ENCODE measurements around the gene REG4.
"Not testable (repeated sequence)": the region's sequence is repeated elsewhere in the genome, so short reads cannot be mapped to it uniquely, and the experiment has no call there.

REG4 gene

DNA sequence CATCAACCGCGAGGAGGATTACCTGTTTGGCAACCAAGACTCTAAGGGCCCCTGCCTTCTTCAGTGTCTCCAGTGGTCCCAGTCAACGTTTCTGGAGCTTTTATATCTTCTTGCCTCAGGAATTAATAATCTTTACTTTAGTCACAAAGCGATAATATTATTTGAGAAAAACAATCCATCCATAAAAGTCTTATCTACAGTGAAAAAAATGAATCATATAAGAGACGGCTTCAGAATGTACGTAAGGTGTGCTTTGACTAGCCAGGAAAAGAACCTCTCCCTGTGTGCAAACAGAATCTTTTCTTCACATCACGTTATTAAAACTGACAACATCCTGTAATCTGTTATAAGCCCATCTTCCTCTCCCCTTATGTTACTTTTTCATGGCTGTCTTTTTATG is at the start of gene REG4:
Gene REG4, minus strand, starts transcription at position 74 of the 400 bp plus-strand sequence. CDS start 2,691 bp downstream, outside the sequence.
- no peak for DNase-seq

DNA sequence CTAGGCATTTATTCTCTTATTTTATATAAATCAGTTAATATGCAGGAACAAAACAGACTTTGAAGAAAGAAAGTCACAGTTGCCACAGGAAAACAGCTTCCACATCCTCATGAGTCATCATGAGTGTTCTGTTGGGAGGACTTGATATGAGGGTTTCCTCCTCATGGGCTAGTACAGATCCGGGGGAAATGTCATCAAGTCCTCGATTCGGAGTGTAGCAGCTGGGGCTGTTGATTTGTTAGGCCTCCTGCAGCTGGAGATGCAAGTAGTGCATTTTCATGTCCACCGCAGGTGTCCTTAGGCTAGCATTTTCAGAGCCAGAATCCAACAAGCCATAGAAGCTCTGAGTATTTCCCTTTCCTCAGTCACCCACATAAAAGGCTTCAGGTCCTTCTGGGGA is 48.4 kb upstream of the REG4 start:
- DNase-seq = no peak

DNA sequence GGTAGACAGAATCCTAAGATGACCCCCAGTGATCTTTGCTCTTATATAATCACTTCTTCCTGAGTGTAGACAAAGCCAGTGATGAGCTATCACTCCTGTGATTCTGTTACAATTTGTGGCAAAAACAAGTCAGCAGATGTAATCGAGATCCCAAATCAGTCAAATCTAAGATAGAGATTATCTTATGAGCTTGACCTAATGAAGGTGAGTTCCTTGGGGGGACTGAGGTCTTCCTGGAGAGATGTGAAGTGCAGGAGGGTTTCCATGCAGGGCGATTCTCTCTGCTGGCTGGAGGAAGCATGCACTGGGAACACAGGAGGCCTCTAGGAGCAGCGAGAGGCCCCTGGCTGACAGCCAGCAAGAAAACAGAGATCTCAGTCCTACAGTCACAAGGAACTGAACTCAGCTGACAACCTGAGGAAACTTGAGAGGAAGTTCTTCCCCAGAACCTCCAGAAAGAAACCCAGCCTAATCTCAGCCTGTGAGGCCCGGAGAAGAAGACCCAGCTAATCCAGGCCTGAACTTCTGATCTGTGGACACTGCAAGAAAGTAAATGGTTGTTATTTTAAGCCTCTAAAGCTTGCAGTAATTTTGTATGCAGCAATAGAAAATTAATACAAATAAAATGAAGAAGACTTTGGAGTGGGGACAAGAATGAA is 47.4 kb upstream of the REG4 start:
- DNase-seq = not testable (repeated sequence)

DNA sequence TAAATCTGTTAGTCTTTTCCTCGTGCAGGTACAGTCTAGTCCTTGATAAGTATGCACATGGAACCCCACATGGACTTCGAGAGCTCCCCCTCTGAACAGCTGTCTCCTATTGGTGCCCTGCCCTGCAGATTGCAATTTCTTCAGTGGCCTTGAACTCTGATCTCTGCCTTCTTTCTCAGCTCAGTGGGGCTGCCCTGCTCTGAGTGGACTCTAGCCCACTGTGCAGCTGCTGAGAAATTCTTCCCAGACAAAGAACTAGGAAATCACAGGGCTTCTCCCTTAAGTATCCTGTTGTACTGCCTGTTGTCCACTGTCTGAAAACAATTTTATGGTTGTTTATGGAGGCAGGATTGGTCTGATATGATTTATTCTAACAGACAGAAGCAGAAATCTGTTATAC is 46.9 kb upstream of the REG4 start:
- no peak for DNase-seq

DNA sequence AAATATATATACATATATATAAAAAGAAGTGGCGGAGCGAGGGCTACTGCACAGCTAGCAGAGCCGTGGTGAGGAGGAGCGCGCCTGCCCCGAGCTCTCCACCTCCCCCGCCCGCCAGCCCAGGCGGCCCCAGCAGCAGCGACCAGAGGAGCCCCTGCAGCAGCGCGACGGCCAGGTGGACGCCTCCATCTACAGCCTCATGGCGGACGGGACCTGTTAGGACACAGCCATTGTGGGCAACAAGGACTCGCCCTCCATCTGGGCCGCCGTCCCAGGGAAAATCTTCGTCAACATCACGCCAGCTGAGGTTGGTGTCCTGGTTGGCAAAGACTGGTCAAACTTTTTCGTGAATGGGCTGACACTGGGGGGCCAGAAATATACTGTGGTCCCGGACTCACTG is 41.9 kb upstream of the REG4 start:
- no peak for DNase-seq

DNA sequence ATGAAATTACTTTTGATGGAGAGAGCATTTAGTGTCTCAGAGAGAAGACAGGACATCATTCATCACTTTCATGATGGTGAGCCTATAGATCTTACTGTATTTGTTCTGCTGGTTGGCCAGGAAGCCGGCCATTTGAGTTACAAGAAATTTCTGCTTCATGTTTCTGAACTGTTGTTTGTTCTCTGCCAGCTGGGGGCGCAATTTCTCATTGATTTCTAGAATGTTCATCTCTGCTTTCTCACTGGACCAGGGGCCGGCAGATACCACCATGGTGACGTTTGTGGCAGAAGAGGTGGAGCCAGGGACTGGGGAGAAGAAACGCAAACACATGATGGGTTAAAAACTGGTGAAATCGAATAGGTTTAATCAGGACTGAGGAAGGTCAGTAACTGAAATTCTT is 32.9 kb upstream of the REG4 start:
- DNase-seq = not testable (repeated sequence)

DNA sequence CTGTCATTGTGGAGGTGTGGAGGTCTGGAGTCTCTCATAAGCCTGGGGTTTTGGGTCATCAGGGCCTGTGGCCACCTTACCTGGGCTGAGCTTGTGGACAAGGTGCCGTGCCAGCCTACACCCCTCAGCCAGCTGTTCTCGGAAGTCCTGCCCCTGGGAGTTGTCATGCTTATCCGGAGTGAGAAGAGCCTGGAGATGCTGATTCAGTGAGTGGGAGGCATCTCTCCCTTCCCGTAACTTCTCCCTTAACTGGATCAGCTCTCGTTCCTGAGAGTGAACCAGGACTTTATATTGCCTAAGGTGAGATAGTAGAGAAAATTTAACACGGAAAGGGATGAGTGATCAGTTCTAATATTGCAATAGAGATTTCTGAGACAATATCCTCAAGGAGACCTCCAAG is 30.0 kb upstream of the REG4 start:
- no peak for DNase-seq

DNA sequence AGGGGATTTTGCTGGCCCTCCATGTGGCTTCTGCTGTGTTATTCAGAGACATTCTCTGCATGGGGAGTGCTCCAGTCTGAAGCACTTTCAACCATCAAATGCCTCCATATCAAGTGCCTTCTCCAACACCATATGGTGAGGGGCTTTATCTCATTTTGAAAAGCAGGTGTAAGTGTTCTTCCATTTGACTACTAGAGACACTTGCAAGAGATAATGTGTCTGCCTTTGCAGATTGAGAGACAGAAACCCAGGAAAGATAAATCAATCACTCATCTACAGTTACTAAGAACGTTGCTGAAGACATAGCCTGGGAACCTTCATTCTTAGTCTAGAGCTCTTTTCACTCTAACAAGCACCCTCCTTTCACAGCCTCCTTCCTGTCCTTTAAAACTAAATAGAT is 29.5 kb upstream of the REG4 start:
- DNase-seq = no peak

DNA sequence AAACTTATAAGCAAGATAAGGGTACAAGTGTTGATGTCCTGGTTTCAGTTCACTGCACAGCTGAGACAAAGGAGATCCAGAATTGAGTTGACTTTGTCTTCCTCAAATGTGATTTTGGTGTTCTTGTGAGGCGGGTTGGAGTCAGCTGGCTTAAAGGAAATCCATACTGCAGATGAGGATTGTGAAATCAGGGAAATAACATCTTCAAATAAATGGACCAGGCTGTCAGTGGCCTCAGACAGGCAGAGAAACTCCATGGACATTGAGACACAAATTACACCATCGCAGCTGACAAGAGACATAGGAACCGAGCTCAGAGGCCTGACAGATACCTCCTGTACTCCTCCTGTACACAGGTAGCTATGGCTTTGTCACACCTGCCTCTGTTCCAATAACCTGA is 27.0 kb upstream of the REG4 start:
- no peak for DNase-seq

DNA sequence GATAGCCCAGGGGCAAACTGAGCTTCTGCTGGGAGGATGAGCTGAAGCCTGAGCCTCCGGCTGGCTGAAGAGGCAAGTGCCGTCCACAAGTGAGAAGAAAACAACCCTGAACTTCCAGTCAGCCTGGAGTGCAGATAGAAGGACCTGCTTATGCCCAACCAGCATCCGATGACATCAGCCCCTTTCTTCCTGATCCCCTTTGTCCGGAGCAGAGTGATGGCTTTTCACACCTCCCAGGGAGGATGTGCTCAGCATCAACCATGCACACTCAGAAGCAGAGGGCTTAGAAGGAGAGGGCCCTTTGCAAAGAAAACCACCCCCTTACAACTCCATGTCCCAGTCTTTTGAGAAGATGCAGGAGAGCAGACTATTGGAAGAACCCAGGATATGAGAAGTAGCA is 23.7 kb upstream of the REG4 start:
- DNase-seq = no peak

DNA sequence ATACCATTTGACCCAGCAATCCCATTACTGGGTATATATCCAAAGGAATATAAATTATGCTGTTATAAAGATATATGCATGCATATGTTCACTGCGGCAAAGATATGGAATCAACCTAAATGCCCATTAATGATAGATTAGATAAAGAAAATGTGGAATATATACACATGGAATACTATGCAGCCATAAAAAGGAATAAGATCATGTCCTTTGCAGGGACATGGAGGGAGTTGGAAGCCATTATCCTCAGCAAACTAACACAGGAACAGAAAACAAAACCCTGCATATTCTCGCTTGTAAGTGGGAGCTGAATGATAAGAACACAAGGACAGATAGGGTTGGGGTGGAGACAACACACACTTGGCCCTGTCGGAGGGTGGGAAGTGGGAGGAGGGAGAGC is 19.8 kb upstream of the REG4 start:
- DNase-seq = no peak

DNA sequence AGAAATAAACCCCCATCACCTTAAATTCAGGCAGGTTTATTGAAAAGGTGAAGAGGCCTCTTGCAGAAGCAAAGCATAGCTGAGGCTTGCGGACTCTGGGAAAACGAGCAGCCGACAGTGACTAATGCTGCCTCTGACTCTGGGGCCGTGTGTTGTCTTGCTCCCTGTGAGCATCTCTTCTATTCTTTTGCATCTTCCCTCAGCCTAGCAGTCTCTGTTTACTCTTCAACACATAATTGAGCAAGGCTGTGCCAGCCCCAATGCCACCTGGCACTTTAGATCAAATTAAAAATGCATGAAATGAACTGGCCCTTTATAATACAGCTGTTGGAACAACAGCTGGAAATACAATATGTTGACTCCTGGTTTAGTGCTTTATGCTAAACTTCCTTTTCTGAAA is 18.4 kb upstream of the REG4 start:
- DNase-seq = peak; percentile 17

DNA sequence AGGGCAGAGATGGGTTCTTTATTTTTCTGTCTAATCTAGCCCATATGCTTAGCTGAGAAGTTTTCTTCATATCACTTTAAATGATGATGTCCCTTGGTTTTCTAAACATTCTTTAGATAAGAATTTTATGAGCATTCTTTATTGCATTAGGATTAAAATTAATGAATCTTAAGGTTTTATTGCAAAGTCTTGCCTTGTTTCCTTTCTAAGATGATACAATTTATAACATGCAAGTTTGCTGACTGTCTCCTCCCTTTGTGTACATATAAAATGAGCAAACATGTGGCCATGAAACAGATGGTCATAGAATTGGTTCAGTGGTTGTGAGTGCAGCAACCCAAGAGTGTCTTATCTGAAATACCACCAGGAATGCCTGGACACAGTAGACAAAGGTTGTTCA is 17.7 kb upstream of the REG4 start:
- DNase-seq = not testable (repeated sequence)

DNA sequence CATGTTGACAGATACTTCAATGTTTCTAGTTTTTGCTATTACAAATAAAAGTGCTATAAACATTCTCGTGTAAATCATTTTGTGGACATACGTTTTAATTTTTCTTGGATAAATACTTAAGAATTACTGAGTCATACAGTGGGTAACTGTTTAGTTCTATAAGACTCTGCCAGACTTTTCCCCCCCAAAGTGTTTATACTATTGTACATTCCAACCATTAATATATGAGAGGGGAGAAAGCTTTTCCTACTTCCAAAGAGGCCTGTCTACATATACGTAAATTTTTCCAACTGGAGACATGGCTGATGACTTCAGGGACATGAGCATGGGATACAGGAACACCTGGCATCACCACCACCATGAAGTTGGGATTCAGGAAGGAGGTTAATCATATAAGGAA is 17.0 kb upstream of the REG4 start:
- no peak for DNase-seq

DNA sequence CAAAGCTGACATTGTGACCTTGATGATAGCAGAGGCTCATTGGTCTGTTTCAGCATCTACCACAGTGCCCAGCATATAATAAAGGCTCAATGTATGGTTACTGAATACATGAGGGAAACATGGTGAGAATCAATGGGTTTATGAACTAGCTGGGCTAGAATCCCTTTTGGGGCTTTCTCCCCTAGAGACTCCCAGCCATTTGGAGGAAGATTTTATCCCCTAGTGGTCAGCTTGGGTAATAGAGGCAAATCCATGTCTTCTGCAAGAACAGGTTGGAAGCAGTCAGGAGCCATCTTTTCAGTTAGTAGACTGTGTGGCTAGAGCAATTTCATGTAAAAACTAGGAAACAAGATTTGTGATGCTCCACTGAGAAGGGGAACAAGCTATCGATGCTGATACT is 15.8 kb upstream of the REG4 start:
- DNase-seq = no peak

DNA sequence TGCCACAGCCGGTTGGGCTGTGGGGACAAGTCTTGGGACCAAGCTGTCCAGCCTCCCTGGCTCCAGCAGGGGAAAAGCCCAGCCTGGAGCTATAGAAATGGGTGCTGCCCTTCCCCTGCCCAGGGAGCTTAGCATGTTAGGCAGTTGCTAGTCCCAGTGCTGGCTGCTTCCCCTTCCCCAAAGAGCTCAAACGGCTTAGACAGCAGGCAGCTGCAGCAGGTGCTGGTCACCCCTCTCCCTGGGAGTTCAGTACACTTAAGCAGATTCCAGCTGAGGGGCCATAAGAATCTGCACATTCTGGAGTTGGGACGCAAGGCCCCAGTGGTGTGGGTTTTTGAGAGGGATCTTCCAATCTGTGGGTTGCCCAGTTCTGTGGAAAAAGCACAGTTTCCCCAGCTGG is 11.1 kb upstream of the REG4 start:
- peak; percentile 8 for DNase-seq

DNA sequence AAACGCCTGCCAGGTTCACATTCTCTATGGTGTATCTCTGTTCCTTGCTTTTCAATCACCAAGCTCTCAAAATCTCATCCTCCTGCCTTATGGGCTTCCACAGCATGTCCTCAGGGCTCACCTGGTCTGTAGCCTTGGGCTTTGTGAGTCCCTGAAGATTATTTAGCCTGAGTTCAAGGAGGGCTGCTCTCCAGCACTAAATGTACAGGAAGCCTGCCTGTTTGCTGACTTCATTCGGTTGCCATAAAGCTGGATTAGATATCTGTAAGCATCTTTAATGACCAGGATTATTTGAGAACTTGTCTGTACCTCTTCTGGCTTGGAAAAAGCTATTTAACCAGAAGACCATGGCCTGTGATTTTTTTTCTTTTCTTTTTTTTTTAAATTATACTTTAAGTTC is 6.9 kb upstream of the REG4 start:
- DNase-seq = no peak

DNA sequence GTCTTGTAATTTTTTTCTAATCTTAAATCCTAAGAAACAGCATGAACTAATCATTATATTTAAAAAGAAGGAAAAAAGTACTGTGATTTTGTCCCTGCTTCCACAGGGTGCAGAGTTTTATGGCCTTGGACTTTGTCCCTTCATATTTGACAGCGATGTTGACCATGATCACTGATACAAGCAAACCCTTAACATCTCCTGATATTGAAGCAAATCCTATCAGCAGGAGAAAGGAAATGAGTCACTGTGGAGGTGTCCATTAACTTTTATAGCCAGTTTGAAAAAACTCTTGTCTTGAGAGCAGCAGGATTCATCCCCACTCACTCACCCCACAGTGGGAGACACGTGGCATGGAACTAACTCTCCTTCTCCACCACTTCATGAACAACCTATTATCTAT is 5.1 kb upstream of the REG4 start:
- no peak for DNase-seq

DNA sequence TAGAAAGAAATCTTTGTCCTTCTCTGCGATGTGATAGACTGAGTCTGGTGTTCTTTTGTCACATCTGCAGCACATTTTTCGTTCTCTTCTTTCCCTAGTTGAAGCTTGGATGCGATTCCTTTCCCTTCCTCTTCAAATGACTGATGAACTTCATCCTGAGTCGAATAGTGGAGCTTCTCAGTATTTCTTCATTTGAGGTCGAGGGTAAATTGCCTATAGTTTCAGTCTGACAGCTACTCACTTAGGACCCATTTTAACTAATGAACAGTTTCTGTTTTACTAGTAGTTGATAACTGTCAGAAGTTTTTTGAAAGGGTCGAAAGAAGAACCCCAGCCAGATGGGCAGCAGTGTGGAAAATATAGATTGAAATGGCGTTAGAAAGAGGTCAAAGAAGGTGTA is 4.7 kb upstream of the REG4 start:
- DNase-seq = no peak

DNA sequence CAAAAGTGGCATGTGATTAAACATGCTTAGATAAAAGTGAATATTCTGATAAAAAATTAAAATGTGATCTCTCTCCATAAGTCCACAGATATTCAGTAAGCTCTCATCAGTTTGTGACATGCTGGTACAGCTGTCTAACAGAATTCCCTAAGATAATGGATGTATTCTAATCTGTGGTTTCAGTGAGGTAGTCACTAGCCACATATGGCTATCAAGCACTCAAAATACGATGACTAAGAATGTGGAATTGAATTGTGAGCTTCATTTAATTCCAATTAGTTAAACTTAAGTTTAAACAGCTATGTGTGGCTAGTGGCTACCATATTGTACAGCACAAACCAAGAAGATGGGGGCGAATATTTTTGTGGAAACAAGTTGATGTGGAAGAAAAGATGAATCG is 4.1 kb upstream of the REG4 start:
- no peak for DNase-seq

DNA sequence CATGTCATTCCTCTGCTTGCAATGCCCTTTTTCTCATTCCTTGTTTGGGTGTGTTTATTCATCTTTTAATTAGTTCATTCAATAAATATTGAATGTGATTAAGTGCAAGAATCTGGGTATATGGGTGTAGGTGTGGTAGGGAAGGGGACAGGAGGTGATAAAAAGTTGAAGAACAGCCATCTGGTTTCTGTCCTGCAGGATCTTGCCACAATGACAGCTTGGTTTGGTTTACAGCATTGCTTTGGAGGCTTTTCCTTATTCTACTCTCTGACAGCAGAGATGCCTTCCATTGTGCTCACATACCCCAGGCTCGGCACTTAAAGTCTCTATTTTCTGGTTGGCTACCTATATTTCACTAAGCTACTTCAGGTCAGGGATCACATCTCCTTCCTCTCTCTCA is 3.0 kb upstream of the REG4 start:
- DNase-seq = no peak

DNA sequence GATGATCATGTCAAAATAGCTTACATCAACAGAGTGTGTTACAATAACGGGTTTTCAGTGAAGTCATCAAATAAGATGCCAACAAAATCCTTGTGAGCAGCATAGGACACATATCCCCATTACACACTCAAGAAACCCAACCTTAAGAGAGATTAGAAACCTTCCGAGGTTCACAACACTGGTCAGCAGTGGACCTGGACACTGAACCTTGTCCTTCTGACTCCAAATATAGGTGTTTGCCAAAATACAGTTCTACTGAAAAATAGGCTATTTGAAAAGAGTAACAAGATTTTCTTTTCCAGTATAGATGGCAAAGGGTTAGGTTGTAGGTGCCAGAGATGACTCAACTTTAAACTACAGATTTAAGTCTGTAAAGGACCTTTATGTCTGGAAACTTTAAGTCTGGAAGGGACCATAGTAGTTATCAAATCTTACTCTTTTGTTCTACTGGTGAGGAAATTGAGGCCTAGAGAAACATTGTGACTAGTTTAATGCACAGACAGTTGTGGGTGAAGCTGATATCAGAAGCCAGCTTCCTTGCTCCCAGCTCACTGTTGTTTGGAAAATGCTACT is 811 bp upstream of the REG4 start:
- DNase-seq = no peak

DNA sequence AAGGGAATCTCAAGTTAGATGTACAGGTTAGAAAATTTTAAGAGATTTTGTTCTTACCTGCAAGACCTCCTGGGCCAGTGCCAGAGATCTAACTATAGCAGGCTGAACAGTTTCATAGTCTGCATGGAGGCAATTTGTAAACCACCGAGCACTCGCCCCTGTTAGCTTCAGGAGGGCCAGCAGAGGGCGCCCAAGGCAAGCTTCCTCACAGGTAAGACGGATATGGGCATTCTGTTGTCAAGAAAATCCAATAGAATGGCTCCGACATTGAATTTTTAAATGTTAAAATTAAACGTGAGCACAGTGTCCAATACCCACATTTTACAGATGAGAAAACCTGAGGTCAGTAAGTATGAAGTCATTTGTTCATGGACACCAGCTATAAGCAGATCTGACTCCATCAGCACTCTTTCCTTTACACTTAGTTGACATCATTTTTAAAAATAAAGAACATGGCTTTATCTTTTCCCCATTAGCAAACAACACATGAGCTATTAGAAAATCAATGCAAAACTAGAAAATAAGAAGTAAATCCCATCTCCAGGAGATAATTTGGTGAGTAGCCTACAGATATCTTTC is 2.2 kb downstream of the REG4 start:
- DNase-seq = peak; percentile 82

DNA sequence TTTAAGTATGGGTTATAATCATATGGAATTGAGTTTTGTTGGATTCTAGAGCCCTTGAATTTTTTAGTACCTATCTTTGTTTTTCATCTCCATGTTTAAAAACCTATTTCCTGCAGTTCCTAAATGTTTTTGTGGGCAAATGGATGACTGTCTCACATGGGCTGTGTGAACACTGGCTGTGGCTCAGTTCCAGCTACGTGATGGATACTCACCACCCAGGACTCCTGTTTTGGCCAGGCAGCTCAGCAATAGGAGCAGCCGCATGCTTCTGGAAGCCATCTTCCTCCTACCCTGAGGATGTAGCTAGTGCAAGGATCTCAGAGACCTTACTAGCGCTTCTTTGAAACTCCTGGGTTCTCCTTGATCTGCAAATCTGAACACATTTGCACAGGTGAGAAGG is 2.8 kb downstream of the REG4 start:
- no peak for DNase-seq

DNA sequence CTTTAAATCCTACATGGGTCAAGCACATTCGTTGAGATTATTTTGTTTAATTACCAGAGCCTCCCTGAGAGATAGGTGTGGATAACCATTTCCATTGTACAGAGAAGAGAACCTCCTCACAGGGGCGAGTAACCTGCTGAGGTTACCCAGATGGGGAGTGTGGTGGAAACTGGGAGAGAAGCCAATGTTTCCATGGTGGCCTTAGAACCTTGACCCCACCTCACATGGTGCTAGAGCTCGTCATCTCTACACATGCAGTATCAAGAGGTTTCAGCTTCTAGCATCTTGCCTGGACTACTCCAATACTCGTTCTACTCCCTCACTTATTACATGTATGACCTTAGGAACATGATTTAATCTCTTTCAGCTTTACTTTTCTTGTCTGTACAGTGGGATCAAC is 4.8 kb downstream of the REG4 start:
- DNase-seq = no peak
